Peyer's patch (tissue), 4 donors: ENCODE data around the gene LSP1. TPM values are rescaled to one million over a fixed set of nuclear protein-coding genes. Genes with fewer than 3 reads are reported as not detected.
"Not testable (repeated sequence)": the region's sequence is repeated elsewhere in the genome, so short reads cannot be mapped to it uniquely, and the experiment has no call there.

Experiments used
- DNase-seq, 3 donors: peaks; one replicate each; pipeline ENCODE4 v3.0.0-alpha.2; 2017 to 2019
- H3K27ac ChIP-seq, 4 donors: fragments of 200-600 bp; sonication (generic); one replicate each; pipeline ENCODE4 v1.5.1; 2016 to 2019
- H3K27me3 ChIP-seq, 2 donors: fragments of 200-600 bp; sonication (generic); one replicate each; pipeline ENCODE4 v1.5.1; 2019
- H3K36me3 ChIP-seq, 3 donors: fragments of 200-600 bp; sonication (generic); one replicate each; pipeline ENCODE4 v1.5.1; 2016 to 2019
- H3K4me1 ChIP-seq, 4 donors: fragments of 200-600 bp; sonication (generic); one replicate each; pipeline ENCODE4 v1.5.1; 2016 to 2019
- H3K4me3 ChIP-seq, 4 donors: fragments of 200-600 bp; sonication (generic); 1 replicate in 3 of 4; 2 replicates in 1 of 4; pipeline ENCODE4 v1.5.1; 2016 to 2019; ENCODE audit warnings: mild to moderate bottlenecking in 1 of 4
- H3K9me3 ChIP-seq, 4 donors: fragments of 200-600 bp; sonication (generic); one replicate each; pipeline ENCODE4 v1.5.1; 2016 to 2019; ENCODE audit warnings: mild to moderate bottlenecking in 1 of 4
- CTCF ChIP-seq, 6 experiments: fragments of 450-650 bp in 4 of 6; fragments of 200-600 bp in 2 of 6; sonication (generic) in 1 of 6; IDR thresholded peaks; one replicate each; pipeline ENCODE4 v1.5.1; 2017 to 2019; ENCODE audit warnings: antibody characterized with exemption in 6 of 6, mild to moderate bottlenecking in 3 of 6, moderate library complexity in 1 of 6
- POLR2A ChIP-seq, 2 donors: fragments of 450-650 bp; IDR thresholded peaks; one replicate each; pipeline ENCODE4 v1.5.1; 2017; ENCODE audit warnings: antibody characterized with exemption in 2 of 2, mild to moderate bottlenecking in 2 of 2, moderate library complexity in 2 of 2
- total RNA-seq, 4 donors: library from RNA; depleted of rRNA; stranded (reverse); fragments of >200 nt; gene quantifications; one replicate each; pipeline ENCODE4 v1.1.0, GENCODE V29; 2016

LSP1 gene
- total RNA-seq, 4 donors from 2014 or later: 10.6 to 175 (median 15.4) TPM

DNA sequence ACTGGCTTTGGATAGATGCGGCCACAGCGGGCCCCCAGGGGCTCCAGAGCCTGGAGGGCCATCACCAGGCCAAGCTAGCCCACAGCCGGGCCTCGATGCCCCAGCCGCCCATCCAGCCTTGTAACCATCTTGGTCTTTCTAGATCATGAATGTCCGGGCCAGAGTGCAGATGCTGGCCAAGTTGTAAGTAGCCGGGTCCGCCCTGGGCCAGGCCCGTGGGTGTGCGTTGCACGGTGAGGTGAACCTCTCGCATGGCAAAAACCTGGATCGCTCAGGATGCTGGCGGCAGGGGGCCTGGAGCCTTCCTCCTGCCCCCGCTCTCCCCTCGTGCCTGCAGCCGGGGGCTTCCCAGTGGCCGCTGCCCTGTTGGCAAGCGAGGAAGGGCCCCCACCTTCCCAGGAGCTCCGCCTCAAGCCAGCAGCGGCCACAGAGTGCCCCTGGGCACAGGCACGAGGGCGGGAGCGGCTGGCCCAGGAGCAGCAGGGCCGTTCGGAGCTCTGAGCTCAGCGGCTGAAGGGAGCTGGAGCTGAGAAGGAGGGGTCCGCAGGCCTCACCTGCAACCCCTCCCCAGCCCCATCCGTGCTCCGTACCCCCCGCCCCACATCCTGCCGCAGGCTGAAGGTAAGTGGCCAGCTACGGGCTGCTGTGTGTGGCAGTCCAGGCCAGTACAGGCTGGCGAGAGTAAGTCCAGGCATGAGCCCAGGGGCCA lies 83.3 kb downstream of the LSP1 start:
- TF ChIP-seq POLR2A (IDR thresholded peaks at IDR 0.05): no peak
- no peak for TF ChIP-seq CTCF (IDR thresholded peaks at IDR 0.05)
- Histone ChIP-seq H3K4me3 (no peak overlapping the region), H3K36me3 (no peaks in the 10 kb centered on the region), H3K27ac (no peak overlapping the region), H3K9me3 (no peaks in the 10 kb centered on the region), H3K27me3 (no peaks in the 10 kb centered on the region), H3K4me1 (no peaks in the 10 kb centered on the region)
- DNase-seq: no peak

DNA sequence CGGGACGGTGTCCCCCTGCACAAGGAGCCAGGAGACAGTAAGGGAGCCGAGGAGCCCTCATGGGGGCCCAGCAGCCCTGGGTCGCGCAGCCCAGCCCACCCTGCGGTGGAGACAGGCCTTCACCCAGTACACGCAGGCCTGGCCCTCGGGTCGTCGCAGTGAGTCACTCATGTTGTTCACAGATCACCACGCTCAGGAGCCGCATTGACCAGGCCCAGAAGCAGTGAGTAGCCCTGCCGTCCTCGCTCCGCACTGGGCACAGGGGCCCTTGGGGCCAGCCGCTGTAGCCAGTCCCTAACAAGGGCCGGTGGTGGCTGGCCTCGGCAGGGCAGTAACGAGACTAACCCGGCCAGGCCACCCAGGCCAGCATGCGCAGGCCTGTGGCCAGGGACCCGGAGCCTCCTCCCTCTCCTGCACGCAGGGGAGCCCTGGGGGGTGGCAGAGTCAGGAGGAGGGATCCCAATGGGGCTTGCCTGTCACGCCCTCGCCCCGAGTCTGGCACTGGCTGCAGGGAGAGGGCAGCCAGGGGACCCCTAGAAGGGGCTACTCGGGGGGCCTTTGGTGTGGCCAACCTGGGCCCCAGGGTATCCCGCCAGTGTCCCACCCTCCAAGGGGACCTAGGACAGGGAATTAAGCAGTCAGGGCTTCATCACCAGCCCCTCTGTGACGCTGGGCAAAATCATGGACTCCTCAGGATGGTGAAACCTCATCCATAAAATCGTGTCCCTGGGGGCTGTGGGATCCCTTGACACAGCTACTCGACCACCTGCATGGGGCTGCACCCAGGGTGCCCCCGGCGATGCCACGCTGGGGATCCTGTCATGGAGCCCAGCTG lies 84.1 kb downstream of the LSP1 start:
- no peak overlapping the region for H3K4me3 ChIP-seq
- H3K36me3 ChIP-seq: no peaks in the 10 kb centered on the region
- H3K27ac ChIP-seq: no peak overlapping the region
- TF ChIP-seq CTCF (IDR thresholded peaks at IDR 0.05) (no peak), POLR2A (IDR thresholded peaks at IDR 0.05) (no peak)
- H3K4me1 ChIP-seq: no peaks in the 10 kb centered on the region
- H3K9me3 ChIP-seq: no peaks in the 10 kb centered on the region
- no peak for DNase-seq
- H3K27me3 ChIP-seq: no peaks in the 10 kb centered on the region

GRCh38 chr11:1937616-1938342 lies 84.9 kb downstream of the LSP1 start:
- no peaks in the 10 kb centered on the region for H3K4me1 ChIP-seq
- no peaks in the 10 kb centered on the region for H3K9me3 ChIP-seq
- H3K27me3 ChIP-seq: no peaks in the 10 kb centered on the region
- TF ChIP-seq POLR2A (IDR thresholded peaks at IDR 0.05) (no peak), CTCF (IDR thresholded peaks at IDR 0.05) (no peak)
- H3K4me3 ChIP-seq: no peak overlapping the region
- no peak for DNase-seq
- no peaks in the 10 kb centered on the region for H3K36me3 ChIP-seq
- H3K27ac ChIP-seq: no peak overlapping the region

DNA sequence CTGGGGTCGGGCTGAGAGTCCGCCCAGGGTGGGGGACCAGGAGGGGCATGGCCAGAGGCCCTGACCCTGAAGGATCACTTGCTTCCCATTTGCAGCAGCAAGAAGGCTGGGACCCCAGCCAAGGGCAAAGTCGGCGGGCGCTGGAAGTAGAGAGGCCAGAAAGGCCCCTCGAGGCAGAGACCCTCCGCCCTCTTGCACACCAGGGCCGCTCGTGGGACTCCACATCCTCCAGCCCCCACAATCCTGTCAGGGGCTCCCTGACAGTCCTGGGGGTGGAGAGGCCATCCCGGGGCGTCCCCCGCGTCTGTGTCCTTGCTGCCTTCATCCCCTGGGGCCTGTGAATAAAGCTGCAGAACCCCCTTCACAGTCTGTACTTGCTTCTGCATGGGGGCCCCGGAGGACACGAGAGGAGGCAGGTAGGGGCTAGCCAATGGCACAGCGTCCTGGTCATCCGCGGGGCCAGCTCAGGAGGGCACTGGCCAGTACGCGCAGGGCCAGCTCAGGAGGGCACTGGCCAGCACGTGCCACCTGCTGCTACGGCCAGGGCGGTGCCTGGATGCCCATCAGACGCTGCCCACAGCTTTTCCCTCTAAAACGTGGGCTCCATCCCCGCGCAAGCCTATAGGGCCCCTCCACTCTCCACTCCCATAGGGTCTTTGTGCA lies 85.6 kb downstream of the LSP1 start:
- H3K27me3 ChIP-seq: no peaks in the 10 kb centered on the region
- no peaks in the 10 kb centered on the region for H3K36me3 ChIP-seq
- H3K4me3 ChIP-seq: no peak overlapping the region
- no peaks in the 10 kb centered on the region for H3K4me1 ChIP-seq
- H3K27ac ChIP-seq: no peak overlapping the region
- TF ChIP-seq CTCF (IDR thresholded peaks at IDR 0.05) (no peak), POLR2A (IDR thresholded peaks at IDR 0.05) (no peak)
- no peaks in the 10 kb centered on the region for H3K9me3 ChIP-seq
- no peak for DNase-seq

GRCh38 chr11:1939006-1939625 lies 86.2 kb downstream of the LSP1 start:
- peak in 1 of 3 donors; percentile 41 for DNase-seq
- H3K27me3 ChIP-seq: no peaks in the 10 kb centered on the region
- no peak overlapping the region for H3K27ac ChIP-seq
- H3K4me1 ChIP-seq: no peaks in the 10 kb centered on the region
- no peak overlapping the region for H3K4me3 ChIP-seq
- H3K9me3 ChIP-seq: no peaks in the 10 kb centered on the region
- no peak for TF ChIP-seq CTCF (IDR thresholded peaks at IDR 0.05)
- no peak for TF ChIP-seq POLR2A (IDR thresholded peaks at IDR 0.05)
- no peaks in the 10 kb centered on the region for H3K36me3 ChIP-seq

DNA sequence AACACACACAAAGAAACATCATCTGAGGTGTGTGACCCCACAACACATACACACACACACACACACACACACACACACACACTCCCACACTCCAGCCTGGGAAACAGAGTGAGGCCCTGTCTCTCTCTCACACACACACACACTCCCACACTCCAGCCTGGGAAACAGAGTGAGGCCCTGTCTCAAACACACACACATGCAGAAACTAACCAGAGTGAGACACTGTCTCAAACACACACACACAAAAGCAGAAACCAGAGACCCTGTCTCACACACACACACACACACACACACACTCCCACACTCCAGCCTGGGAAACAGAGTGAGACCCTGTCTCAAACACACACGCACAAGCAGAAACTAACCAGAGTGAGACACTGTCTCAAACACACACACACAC lies 86.9 kb downstream of the LSP1 start:
- not testable (repeated sequence) for H3K4me3 ChIP-seq, H3K9me3 ChIP-seq, H3K27ac ChIP-seq, H3K36me3 ChIP-seq, H3K27me3 ChIP-seq, H3K4me1 ChIP-seq
- DNase-seq: peak in 1 of 3 donors; percentile 11
